WTC11 (cell line): ENCODE results near the gene ZNF440. TPM values are rescaled to one million over a fixed set of nuclear protein-coding genes. Genes with fewer than 3 reads are reported as not detected.
A peak's percentile ranks its signal among the peaks of the same experiment; 100 is the strongest.
"Not testable (repeated sequence)": the region's sequence is repeated elsewhere in the genome, so short reads cannot be mapped to it uniquely, and the experiment has no call there.

Experiments
- ATAC-seq: fragments of 200-7000 bp; cut with Tn5 transposase; 2 replicates; pipeline ENCODE4 v1.10.0; 2021; ENCODE audit warnings: mild to moderate bottlenecking, moderate library complexity
- CTCF ChIA-PET: fragments of 300-600 bp; sonication (Branson Sonifier 250); formaldehyde crosslinking; loops from one replicate; lab custom pipeline; 2021; ENCODE audit warnings: antibody characterized with exemption; lab: Charles Lee
- POLR2A ChIA-PET: fragments of 350-600 bp; sonication (Branson Sonifier 250); formaldehyde crosslinking; loops from one replicate; lab custom pipeline; 2021; ENCODE audit warnings: antibody characterized with exemption; lab: Charles Lee
- DNase-seq: peaks from one replicate; pipeline ENCODE4 v3.0.0; 2021; ENCODE audit warnings: low spot score
- H3K27ac Mint-ChIP-seq: 2 replicates; pipeline ENCODE4 v1.8.0; 2021; ENCODE audit warnings: mixed read lengths
- H3K27me3 Mint-ChIP-seq: 2 replicates; pipeline ENCODE4 v1.8.0; 2021; ENCODE audit warnings: low read depth, mild to moderate bottlenecking, moderate library complexity, mixed read lengths
- H3K36me3 Mint-ChIP-seq: 2 replicates; pipeline ENCODE4 v1.8.0; 2021; ENCODE audit warnings: mixed read lengths
- H3K4me1 Mint-ChIP-seq: 2 replicates; pipeline ENCODE4 v1.8.0; 2022; ENCODE audit warnings: mixed read lengths
- H3K4me3 Mint-ChIP-seq: 2 replicates; pipeline ENCODE4 v1.8.0; 2021; ENCODE audit warnings: mild to moderate bottlenecking, moderate library complexity, mixed read lengths
- H3K9me3 Mint-ChIP-seq: 2 replicates; pipeline ENCODE4 v1.8.0; 2021; ENCODE audit warnings: mixed read lengths
- AFF4 ChIP-seq: sonication (generic); formaldehyde crosslinking; IDR thresholded peaks from 2 replicates; pipeline ENCODE4 v1.8.1; 2023; ENCODE audit warnings: mild to moderate bottlenecking, missing genetic modification reagents, borderline replicate concordance
- ATF1 ChIP-seq: sonication (generic); formaldehyde crosslinking; IDR thresholded peaks from 2 replicates; pipeline ENCODE4 v1.8.1; 2023; ENCODE audit warnings: mild to moderate bottlenecking, moderate library complexity, missing genetic modification reagents
- ATF3 ChIP-seq: sonication (generic); formaldehyde crosslinking; conservative IDR thresholded peaks from 2 replicates; pipeline ENCODE4 v1.8.1; 2022; ENCODE audit warnings: mild to moderate bottlenecking, missing genetic modification reagents
- EMX1 ChIP-seq: fragments of 250-450 bp; sonication (Bioruptor Pico); IDR thresholded peaks from 2 replicates; pipeline ENCODE4 v1.8.0; 2021; ENCODE audit warnings: mild to moderate bottlenecking
- FOXP1 ChIP-seq: sonication (generic); formaldehyde crosslinking; IDR thresholded peaks from 2 replicates; pipeline ENCODE4 v1.8.0; 2022; ENCODE audit warnings: missing genetic modification reagents, mild to moderate bottlenecking, moderate library complexity, borderline replicate concordance
- HMGA2 ChIP-seq: fragments of 250-450 bp; sonication (Bioruptor Pico); IDR thresholded peaks from 2 replicates; pipeline ENCODE4 v1.4.0; 2021; ENCODE audit warnings: mild to moderate bottlenecking, moderate library complexity
- NFATC4 ChIP-seq: fragments of 250-450 bp; sonication (Bioruptor Pico); IDR thresholded peaks from 2 replicates; pipeline ENCODE4 v1.9.0; 2021; ENCODE audit warnings: mild to moderate bottlenecking
- NR1H2 ChIP-seq: sonication (generic); formaldehyde crosslinking; IDR thresholded peaks from 2 replicates; pipeline ENCODE4 v1.9.0; 2021; ENCODE audit warnings: mild to moderate bottlenecking, moderate library complexity, missing genetic modification reagents
- NR2C2 ChIP-seq: sonication (generic); formaldehyde crosslinking; IDR thresholded peaks from 2 replicates; pipeline ENCODE4 v1.8.0; 2022; ENCODE audit warnings: mild to moderate bottlenecking, missing genetic modification reagents
- TEAD1 ChIP-seq: sonication (generic); formaldehyde crosslinking; IDR thresholded peaks from 2 replicates; pipeline ENCODE4 v1.8.0; 2022; ENCODE audit warnings: mild to moderate bottlenecking, missing genetic modification reagents
- TEAD4 ChIP-seq: sonication (generic); formaldehyde crosslinking; IDR thresholded peaks from 2 replicates; pipeline ENCODE4 v1.8.0; 2022; ENCODE audit warnings: mild to moderate bottlenecking, missing genetic modification reagents
- TP53 ChIP-seq: sonication (generic); formaldehyde crosslinking; IDR thresholded peaks from 2 replicates; pipeline ENCODE4 v1.8.1; 2023; ENCODE audit warnings: mild to moderate bottlenecking, missing genetic modification reagents
- USF1 ChIP-seq: sonication (generic); formaldehyde crosslinking; IDR thresholded peaks from 2 replicates; pipeline ENCODE4 v1.8.0; 2022; ENCODE audit warnings: mild to moderate bottlenecking, missing genetic modification reagents
- ZNF423 ChIP-seq: fragments of 250-450 bp; sonication (Bioruptor Pico); IDR thresholded peaks from 2 replicates; pipeline ENCODE4 v2.1.2; 2022; ENCODE audit warnings: mild to moderate bottlenecking, moderate library complexity
- total RNA-seq: library from RNA; stranded (reverse); gene quantifications from 3 replicates; pipeline ENCODE4 v1.2.3, GENCODE V29; 2021
- TF ChIP-seq, protein P1 (sequence below): sonication (generic); formaldehyde crosslinking; IDR thresholded peaks from 2 replicates; pipeline ENCODE4 v1.8.1; 2023; ENCODE audit warnings: mild to moderate bottlenecking, missing genetic modification reagents, moderate library complexity
- TF ChIP-seq, protein P2 (sequence below): sonication (generic); formaldehyde crosslinking; IDR thresholded peaks from 2 replicates; pipeline ENCODE4 v1.8.1; 2023; ENCODE audit warnings: mild to moderate bottlenecking, missing genetic modification reagents
- TF ChIP-seq, protein P3 (sequence below): sonication (generic); formaldehyde crosslinking; IDR thresholded peaks from 2 replicates; pipeline ENCODE4 v1.8.1; 2023; ENCODE audit warnings: mild to moderate bottlenecking, missing genetic modification reagents, moderate library complexity

Gene ZNF440
- total RNA-seq, 1 experiment from 2014 or later = 16.4 TPM

DNA sequence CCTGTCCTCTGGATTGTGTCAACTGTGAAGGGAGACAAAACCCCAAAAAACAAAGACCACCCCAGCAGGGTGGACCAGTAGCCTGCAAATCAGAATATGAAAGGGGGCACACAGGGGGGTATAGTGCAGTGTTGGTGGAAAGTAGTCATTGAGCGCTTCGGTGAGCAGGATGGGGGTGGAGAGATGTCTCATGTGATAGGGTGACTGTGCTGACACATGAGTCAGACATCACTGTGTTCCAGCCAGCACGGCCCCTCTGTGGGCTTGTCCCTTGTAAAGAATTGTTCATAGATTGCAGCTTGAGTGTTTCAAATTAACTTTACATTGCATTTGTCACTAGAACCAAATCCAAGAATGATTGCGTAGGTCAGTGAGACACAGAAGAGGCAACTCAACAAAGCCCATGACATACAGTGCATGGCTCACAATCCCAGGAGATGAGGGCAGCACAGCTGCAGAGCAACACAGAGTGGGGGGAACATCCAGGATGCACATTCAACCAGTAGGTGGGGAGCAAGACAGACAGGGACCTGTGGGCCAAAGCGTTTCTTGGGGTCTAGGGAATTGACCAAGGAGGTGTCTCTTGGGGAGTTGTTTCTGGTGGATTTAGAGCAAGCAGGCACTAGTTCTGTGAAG is 7.5 kb downstream of the ZNF440 start:
- DNase-seq = no peak
- TF ChIP-seq HMGA2 (CRISPR knock-in tag) (no peak), EMX1 (no peak), ATF1 (CRISPR knock-in tag) (no peak), TEAD4 (CRISPR knock-in tag) (no peak)
- TF ChIP-seq, protein P1, sequence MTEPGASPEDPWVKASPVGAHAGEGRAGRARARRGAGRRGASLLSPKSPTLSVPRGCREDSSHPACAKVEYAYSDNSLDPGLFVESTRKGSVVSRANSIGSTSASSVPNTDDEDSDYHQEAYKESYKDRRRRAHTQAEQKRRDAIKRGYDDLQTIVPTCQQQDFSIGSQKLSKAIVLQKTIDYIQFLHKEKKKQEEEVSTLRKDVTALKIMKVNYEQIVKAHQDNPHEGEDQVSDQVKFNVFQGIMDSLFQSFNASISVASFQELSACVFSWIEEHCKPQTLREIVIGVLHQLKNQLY = no peak
- TF ChIP-seq, all 79 proteins: peak for 0
- no peaks in the 10 kb centered on the region for H3K27me3 Mint-ChIP-seq
- H3K4me3 Mint-ChIP-seq = no peak overlapping the region
- ChIA-PET CTCF (no interaction called here), POLR2A (no interaction called here)
- H3K4me1 Mint-ChIP-seq = peaks cover 12% of the 10 kb centered on the region
- H3K36me3 Mint-ChIP-seq = peaks cover 14% of the 10 kb centered on the region; the same call in 1 of the 2 replicates
- H3K9me3 Mint-ChIP-seq = no peaks in the 10 kb centered on the region
- H3K27ac Mint-ChIP-seq = no peak overlapping the region; the same call in 1 of the 2 replicates
- no peak for ATAC-seq

- DNase-seq, H3K27me3 Mint-ChIP-seq, POLR2A ChIA-PET, H3K27ac Mint-ChIP-seq, H3K4me1 Mint-ChIP-seq, H3K4me3 Mint-ChIP-seq, CTCF ChIA-PET: not testable (repeated sequence)
- peak; percentile 24; the same call in 1 of the 2 replicates for ATAC-seq
- H3K9me3 Mint-ChIP-seq = peaks cover 55% of the 10 kb centered on the region
- H3K36me3 Mint-ChIP-seq = peaks cover 57% of the 10 kb centered on the region
Measured at GRCh38 chr19:11828957-11829876, 15.1 kb downstream of the ZNF440 start.

GRCh38 chr19:11832253-11832912 is 18.3 kb downstream of the ZNF440 start:
- Mint-ChIP-seq H3K27ac (no peak overlapping the region), H3K9me3 (peaks cover 80% of the 10 kb centered on the region), H3K36me3 (peaks cover 82% of the 10 kb centered on the region), H3K4me3 (no peak overlapping the region), H3K4me1 (peaks cover 4% of the 10 kb centered on the region; the same call in 1 of the 2 replicates), H3K27me3 (no peaks in the 10 kb centered on the region; the same call in 1 of the 2 replicates)
- ChIA-PET CTCF (no interaction called here), POLR2A (no interaction called here)
- ATAC-seq = no peak
- DNase-seq = no peak
- TF ChIP-seq AFF4 (CRISPR knock-in tag) (no peak), ATF3 (CRISPR knock-in tag) (no peak), TP53 (CRISPR knock-in tag) (no peak), NFATC4 (CRISPR knock-in tag) (no peak)
- TF ChIP-seq, all 79 proteins: peak for 0

DNA sequence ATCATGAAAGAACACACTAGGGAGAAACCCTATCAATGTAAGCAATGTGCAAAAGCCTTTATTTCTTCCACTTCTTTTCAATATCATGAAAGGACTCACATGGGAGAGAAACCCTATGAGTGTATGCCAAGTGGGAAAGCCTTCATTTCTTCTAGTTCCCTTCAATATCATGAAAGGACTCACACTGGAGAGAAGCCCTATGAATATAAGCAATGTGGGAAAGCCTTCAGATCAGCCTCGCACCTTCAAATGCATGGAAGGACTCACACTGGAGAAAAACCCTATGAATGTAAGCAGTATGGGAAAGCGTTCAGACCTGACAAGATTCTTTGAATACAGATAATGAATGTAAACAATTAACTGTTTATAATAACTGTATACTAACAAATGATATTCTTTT is 19.5 kb downstream of the ZNF440 start:
- DNase-seq (no peak), ATAC-seq (no peak)
- Mint-ChIP-seq H3K27ac (no peak overlapping the region), H3K4me1 (peaks cover 4% of the 10 kb centered on the region; the same call in 1 of the 2 replicates), H3K36me3 (peaks cover 81% of the 10 kb centered on the region), H3K27me3 (no peaks in the 10 kb centered on the region; the same call in 1 of the 2 replicates), H3K4me3 (no peak overlapping the region), H3K9me3 (peaks cover 80% of the 10 kb centered on the region)
- POLR2A ChIA-PET = no interaction called here
- CTCF ChIA-PET = no interaction called here
- TF ChIP-seq, protein P2, sequence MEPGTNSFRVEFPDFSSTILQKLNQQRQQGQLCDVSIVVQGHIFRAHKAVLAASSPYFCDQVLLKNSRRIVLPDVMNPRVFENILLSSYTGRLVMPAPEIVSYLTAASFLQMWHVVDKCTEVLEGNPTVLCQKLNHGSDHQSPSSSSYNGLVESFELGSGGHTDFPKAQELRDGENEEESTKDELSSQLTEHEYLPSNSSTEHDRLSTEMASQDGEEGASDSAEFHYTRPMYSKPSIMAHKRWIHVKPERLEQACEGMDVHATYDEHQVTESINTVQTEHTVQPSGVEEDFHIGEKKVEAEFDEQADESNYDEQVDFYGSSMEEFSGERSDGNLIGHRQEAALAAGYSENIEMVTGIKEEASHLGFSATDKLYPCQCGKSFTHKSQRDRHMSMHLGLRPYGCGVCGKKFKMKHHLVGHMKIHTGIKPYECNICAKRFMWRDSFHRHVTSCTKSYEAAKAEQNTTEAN (CRISPR knock-in tag) = no peak
- TF ChIP-seq USF1 (CRISPR knock-in tag) = no peak
- TF ChIP-seq, protein P3, sequence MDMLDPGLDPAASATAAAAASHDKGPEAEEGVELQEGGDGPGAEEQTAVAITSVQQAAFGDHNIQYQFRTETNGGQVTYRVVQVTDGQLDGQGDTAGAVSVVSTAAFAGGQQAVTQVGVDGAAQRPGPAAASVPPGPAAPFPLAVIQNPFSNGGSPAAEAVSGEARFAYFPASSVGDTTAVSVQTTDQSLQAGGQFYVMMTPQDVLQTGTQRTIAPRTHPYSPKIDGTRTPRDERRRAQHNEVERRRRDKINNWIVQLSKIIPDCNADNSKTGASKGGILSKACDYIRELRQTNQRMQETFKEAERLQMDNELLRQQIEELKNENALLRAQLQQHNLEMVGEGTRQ (CRISPR knock-in tag) = no peak
- TF ChIP-seq NFATC4 (CRISPR knock-in tag) = no peak
- no peak for TF ChIP-seq NR2C2 (CRISPR knock-in tag)
- TF ChIP-seq FOXP1 (CRISPR knock-in tag) = no peak
- no peak for TF ChIP-seq TEAD1 (CRISPR knock-in tag)
- no peak for TF ChIP-seq NR1H2
- TF ChIP-seq, protein P1 = no peak
- TF ChIP-seq ZNF423 (CRISPR knock-in tag) = no peak
